K562 treated with DMSO at 1 percent for 24 hours (cell line): ENCODE results near the gene IQSEC1. TPM values are rescaled to one million over a fixed set of nuclear protein-coding genes. Genes with fewer than 3 reads are reported as not detected.

ENCODE experiments used
- total RNA-seq: library from RNA; unstranded; fragments of 300-600 nt; gene quantifications from 2 replicates; pipeline ENCODE4 v1.2.3, GENCODE V29; 2022; ENCODE audit warnings: low read depth; ENCODE audit not compliant: insufficient read depth

The IQSEC1 gene
- total RNA-seq: 20.3 and 21.4 TPM in 2 replicates

GRCh38 chr3:13073326-13074005, at the start of gene IQSEC1:
Gene IQSEC1 (minus strand): TSS chr3:13073429. CDS start chr3:13073014, 415 bp downstream.

Other genes with a start within 250 kb of the IQSEC1 start
- 2,006 and 2,109 TPM in 2 replicates for gene RPL32, start 231.9 kb downstream of the IQSEC1 start, total RNA-seq